RWPE1 (cell line): ENCODE measurements around the gene SYMPK.

Experiments used
- CTCF ChIA-PET: fragments of 350-600 bp; sonication (Branson Sonifier 250); formaldehyde crosslinking; extraction: SDS; loops from one replicate; lab custom pipeline; 2021; lab: Yijun Ruan, JAX
- POLR2A ChIA-PET: fragments of 400-600 bp; formaldehyde crosslinking; extraction: SDS; loops from one replicate; lab custom pipeline; 2020; ENCODE audit warnings: antibody characterized with exemption; ENCODE audit not compliant: low non-redundant PET; lab: Yijun Ruan, JAX
- DNase-seq: peaks from one replicate; pipeline ENCODE4 v3.0.0; 2012; ENCODE audit warnings: low spot score
- H3K27ac ChIP-seq: fragments of 450-650 bp; 2 replicates; pipeline ENCODE4 v1.5.1; 2017
- CTCF ChIP-seq: fragments of 450-650 bp; conservative IDR thresholded peaks from 2 replicates; pipeline ENCODE4 v1.5.1; 2017; ENCODE audit warnings: low read depth, mild to moderate bottlenecking

The SYMPK gene

DNA sequence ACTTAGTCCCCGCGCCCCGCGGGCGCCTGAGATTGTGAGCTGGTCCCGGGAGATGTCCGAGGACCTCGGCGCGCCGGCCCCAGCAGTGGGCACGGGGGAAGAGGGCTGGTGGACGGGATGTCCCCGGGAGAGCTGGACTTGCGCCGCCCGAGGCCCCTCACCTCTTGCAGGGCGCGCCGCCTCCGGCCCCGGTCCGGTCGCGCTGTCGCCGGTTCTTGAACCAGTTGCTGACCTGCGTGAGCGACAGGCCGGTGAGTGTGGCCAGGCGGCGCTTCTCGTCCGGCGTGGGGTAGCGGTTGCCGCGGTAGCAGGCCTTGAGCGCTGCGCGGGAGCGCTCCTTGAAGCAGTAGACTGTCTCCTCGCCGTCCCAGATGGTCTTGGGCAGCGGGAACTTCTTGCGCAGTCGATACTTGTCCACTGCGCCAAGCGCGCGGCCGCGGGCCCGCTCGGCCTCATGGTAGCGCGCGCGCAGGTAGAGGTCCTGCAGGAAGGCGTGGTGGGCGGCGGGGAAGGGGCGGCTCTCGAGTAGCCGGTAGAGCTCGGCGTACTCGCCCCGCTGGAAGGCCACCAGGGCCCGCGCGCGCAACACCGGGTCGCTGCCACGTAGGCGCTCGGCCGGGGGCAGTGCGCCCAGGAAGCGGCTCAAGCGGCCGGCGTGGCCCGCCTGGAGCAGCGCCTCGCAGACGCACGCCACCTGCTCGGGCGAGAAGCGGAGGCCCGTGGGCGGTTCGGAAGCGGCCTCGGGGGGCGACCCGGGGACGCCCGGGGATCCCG lies 94.9 kb downstream of the SYMPK start:
- H3K27ac ChIP-seq: peak overlapping the region; percentile 98
- DNase-seq: no peak
- TF ChIP-seq CTCF: no peak
- ChIA-PET CTCF (interaction anchor here (0.7 to 2.9 kb wide), 2 partner anchors 31 to 80 kb away, joined by 3 to 41 read pairs; no protein-coding TSS in a partner anchor), POLR2A (interaction anchor here (0.6 to 1.8 kb wide), 9 partner anchors 31 to 1155 kb away, joined by 3 to 11 read pairs (median 4); partner anchors contain the start of genes IGSF23, QPCTL and SNRPD2)

- CTCF ChIA-PET: interaction anchor here (0.6 kb wide), 1 partner anchor 310 kb away, joined by 3 read pairs; no protein-coding TSS in a partner anchor
- POLR2A ChIA-PET: interaction anchor here (0.6 to 1.8 kb wide), 6 partner anchors 15 to 115 kb away, joined by 3 to 11 read pairs (median 4); partner anchors contain the start of genes QPCTL and SNRPD2
- H3K27ac ChIP-seq: peak overlapping the region; percentile 98
- TF ChIP-seq CTCF: no peak
- peak; percentile 75 for DNase-seq
These were observed 95.5 kb downstream of the SYMPK start for GRCh38 chr19:45767410-45767880.

GRCh38 chr19:45766869-45767346 lies 96.0 kb downstream of the SYMPK start:
- DNase-seq: no peak
- TF ChIP-seq CTCF: no peak
- H3K27ac ChIP-seq: peak overlapping the region; percentile 98
- CTCF ChIA-PET: interaction anchor here (0.6 to 0.8 kb wide), 3 partner anchors 74 to 311 kb away, joined by 3 to 4 read pairs (median 3); partner anchors contain the start of gene QPCTL
- POLR2A ChIA-PET: interaction anchor here (0.6 to 1.8 kb wide), 5 partner anchors 14 to 75 kb away, joined by 3 to 11 read pairs (median 3); partner anchors contain the start of genes DMPK, QPCTL and SNRPD2

- TF ChIP-seq CTCF: no peak
- ChIA-PET CTCF (interaction anchor here (0.6 to 0.8 kb wide), 4 partner anchors 66 to 177 kb away, joined by 3 to 4 read pairs (median 4); partner anchors contain the start of gene QPCTL), POLR2A (interaction anchor here (0.7 to 1.8 kb wide), 2 partner anchors 16 to 49 kb away, joined by 3 to 11 read pairs; partner anchors contain the start of gene DMPK)
- peak overlapping the region; percentile 98 for H3K27ac ChIP-seq
- no peak for DNase-seq
These were observed 96.6 kb downstream of the SYMPK start for GRCh38 chr19:45766296-45766868.

DNA sequence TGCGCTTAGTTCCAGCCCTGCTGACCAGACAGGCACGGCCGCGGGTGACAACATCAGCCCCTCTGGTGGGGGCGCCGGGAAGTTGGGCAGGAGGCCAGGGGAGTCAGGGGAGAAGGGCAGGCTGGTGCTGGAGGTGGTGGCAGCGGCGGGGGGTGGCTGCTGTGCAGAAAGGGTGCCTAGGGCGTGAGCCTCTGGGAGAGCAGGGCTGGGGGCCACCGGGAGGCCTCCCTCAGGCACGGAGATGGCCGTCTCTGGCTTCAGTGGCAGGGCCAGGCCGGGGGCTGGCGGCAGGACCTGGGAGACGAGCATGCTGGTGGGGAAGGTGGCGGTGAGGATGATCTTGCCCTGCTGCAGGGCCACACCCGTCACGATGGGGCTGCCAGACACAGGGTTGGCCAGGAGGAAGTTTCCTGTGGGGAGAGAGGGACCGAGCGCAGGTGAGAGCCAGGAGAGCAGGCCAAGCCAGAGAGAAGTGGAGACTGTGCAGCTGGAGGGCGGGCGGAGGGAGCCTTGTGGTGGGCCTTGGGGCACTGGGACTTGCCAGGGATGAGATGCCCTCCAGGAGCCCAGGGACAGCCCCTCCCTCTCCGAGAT lies 97.1 kb downstream of the SYMPK start:
- ChIA-PET CTCF (interaction anchor here (0.6 to 0.7 kb wide), 2 partner anchors 65 to 178 kb away, joined by 3 to 4 read pairs; no protein-coding TSS in a partner anchor), POLR2A (no interaction called here)
- DNase-seq: no peak
- TF ChIP-seq CTCF: no peak
- peak overlapping the region; percentile 98 for H3K27ac ChIP-seq
